HG03025 (cell line): ENCODE measurements around the gene JAML.
"Not testable (repeated sequence)": the region's sequence is repeated elsewhere in the genome, so short reads cannot be mapped to it uniquely, and the experiment has no call there.

Experiments
- ATAC-seq: cut with Tn5 transposase; IDR thresholded peaks from one replicate; pipeline ENCODE4 v1.9.1; 2021; ENCODE audit warnings: mild to moderate bottlenecking, moderate library complexity; ENCODE audit not compliant: unreplicated experiment, low FRiP score

JAML gene

GRCh38 chr11:118199135-118199534 lies 25.7 kb downstream of the JAML start:
- ATAC-seq = no peak

DNA sequence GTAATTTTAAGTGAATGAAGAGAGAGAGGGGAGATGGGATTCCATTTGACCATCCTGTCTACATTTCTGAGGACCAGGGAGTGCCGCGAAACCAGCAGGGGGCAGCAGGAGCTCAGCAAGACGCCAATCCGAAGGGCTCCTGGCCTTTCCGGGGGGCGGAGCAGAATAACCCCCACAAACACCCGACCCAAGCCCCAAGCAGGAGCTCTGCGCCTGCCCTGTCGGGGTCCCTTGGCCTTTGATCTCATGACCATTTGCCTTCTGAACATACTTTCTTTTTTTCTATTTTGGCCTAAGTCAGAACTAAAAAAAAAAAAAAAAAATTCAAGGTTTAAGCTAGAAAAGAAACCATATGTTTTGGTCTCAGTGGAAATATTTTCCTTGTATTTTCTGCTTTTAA lies 26.4 kb downstream of the JAML start:
- ATAC-seq = no peak

DNA sequence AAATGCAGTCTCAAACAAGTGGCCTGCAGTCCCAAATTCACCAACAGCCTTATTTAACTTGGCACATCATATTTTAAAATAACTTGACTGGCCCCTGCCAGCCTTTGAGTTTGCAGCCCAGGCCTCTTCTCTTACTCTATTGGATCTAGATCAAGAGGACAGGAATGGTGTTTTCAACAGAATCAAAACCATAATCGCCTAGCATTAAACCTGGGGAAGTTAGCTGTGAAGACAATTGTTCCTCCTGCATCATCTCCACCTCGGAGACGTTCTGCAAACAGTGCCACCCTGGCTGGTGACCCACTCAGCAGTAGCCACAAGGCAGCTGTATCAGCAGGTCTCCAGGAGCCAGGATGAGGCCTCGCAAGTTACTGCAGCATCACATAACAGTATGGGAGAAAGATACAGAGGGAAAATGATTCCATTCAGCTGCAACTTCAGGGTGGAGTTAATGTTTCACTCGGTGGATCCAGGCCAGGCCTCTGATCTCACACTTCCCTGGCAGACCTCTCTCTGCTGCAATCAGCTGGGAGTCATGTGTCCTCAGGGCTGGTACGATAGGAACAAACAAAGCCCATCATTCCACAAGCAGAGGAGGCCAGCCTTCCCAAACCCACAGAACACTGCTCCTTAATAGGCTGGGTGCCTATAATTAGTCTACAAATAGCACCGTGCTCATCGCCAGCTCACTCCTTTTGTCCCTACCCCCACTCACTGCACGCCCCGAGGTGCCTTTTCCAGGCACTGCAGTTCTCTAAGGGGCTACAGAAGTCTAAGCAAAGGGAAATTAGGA lies 29.8 kb downstream of the JAML start:
- no peak for ATAC-seq

GRCh38 chr11:118193910-118194566 lies 30.8 kb downstream of the JAML start:
- ATAC-seq = no peak

- ATAC-seq = not testable (repeated sequence)
Observed at GRCh38 chr11:118192817-118193216, 32.0 kb downstream of the JAML start.

DNA sequence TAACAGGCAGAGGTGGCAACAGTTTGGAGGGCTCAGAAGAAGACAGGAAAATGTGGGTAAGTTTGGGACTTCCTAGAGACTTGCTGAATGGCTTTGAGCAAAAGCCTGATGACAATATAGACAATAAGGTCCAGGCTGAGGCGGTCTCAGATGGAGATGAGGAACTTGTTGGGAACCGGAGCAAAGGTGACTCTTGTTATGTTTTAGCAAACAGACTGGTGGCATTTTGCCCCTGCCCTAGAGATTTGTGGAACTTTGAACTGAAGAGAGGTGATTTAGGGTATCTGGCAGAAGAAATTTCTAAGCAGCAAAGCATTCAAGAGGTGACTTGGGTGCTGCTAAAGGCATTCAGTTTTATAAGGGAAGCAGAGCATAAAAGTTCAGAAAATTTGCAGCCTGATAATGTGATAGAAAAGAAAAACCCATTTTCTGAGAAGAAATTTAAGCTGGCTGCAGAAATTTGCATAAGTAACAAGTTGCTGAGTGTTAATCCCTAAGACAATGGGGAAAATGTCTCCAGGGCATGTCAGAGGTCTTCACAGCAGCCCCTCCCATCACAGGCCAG lies 33.8 kb downstream of the JAML start:
- not testable (repeated sequence) for ATAC-seq

DNA sequence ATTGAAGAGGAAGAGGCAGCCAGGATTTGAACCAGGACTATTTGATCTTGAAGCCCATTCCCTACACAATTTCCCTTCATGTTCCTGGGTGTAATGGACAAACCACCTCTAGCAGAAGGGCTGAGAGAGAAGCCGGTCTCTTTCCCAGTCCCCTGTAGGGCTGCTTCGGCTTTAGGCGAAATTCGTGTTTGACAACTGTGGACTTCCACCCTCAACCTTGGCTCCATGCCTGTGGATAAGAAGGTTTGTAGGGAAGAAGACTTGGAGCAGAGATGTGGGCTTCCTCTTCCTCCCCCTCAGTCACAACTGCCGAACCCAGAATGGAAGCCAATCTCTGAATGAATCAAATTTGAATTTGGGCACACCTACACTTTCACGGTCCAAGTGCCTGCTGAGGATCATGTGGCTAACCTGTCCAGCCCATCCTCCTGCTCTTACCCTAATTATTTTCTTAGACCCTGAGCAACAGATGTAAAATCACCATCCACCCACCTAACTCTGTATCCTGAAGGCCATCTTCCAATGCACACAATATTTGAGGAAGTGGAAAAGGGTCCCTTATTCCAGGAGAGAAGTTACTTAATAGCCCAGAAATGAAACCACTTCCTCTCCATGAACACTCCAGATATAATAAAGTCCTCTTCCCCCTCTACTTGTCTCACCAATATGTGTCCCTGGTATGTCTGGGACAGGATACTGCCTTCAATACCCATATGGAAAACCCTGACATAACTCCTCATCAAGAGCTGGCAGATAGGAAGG lies 38.3 kb downstream of the JAML start:
- no peak for ATAC-seq

GRCh38 chr11:118184784-118185579 lies 39.8 kb downstream of the JAML start:
- no peak for ATAC-seq

- ATAC-seq = not testable (repeated sequence)
Observed at GRCh38 chr11:118183691-118184090, 41.1 kb downstream of the JAML start.

DNA sequence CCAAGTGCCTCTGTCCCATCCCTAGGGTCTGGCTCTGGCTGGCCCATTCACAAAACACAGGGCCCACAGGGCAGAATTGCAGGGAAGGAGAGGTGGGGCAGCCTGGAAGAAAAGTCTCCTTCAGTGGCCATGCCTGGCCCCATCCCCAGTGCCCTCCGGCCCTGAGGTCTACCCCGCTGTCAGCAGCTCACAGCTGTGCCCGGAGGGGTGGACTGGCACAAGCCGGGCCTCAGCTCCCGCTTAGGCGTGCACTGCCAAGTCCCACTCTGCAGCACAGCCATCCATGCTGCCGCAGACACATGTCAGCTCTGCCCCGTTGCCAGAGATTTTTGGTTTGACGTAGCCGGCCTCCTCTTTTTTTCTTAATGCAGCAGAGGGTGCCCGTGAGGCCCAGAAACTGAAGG lies 44.5 kb downstream of the JAML start:
- ATAC-seq = no peak

DNA sequence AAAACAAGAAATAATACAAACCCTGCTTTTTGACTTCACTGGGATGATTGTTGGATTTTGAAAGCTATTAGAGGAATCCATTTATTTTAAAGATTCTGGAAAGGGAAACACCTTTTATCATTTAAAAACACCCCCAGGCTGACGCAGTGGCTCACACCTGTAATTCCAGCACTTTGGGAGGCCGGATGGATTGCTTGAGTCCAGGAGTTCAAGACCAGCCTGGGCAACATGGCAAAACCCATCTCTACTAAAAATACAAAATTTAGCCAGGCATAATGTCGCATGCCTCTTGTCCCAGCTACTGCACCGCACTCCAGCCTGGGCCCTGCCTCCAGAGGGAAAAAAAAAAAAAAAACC lies 48.1 kb downstream of the JAML start:
- ATAC-seq = no peak

- ATAC-seq = no peak
Observed at GRCh38 chr11:118175993-118176777, 48.6 kb downstream of the JAML start, which contains the start of gene SCN2B. Gene SCN2B, minus strand, starts transcription at chr11:118176639. Its CDS starts 208 bp downstream, at chr11:118176431.

DNA sequence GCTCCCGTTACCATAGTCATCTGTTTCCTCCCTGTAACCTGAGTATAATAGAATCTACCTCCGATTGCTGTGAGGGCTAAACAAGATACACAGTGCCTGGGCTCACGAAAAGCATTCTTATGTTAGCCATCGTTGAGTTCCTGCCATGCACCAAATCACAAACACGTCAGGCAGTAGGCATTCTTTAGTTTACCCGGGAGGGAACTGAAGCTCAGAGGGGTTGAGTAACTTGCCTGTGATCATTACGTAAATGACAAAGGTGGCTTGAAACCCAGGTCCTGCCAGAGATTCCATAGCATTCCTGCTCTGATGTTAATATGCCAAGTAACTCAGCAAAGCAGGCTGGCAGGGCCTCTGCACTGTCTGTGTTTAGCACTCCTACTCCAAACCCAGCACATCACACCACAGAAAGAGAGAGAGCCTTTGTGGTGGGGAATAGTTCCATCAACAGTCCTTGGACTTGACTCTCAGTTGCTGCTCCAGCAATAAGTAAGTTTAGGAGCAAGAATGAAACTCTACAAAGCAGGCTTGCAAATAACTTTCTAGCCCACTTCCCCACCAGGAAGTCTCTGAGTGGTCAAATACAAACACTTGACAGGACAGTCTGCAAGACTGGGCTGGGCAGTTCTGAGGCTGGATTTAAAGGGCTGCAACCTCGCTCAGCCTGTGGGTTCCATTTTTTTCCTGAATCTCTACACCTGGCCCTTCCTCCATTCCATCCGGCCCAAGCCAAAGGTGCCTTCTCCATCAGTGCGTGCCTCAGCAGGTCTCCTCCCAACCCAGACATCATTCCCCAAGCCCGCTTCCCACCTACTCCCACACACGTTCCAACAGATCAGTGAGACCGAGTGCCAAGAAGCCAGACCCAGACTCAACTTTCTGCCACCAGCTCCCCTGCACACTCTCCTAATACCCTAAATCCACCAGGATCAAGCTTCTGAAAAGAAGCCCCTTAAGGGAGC lies 49.5 kb downstream of the JAML start:
- no peak for ATAC-seq

DNA sequence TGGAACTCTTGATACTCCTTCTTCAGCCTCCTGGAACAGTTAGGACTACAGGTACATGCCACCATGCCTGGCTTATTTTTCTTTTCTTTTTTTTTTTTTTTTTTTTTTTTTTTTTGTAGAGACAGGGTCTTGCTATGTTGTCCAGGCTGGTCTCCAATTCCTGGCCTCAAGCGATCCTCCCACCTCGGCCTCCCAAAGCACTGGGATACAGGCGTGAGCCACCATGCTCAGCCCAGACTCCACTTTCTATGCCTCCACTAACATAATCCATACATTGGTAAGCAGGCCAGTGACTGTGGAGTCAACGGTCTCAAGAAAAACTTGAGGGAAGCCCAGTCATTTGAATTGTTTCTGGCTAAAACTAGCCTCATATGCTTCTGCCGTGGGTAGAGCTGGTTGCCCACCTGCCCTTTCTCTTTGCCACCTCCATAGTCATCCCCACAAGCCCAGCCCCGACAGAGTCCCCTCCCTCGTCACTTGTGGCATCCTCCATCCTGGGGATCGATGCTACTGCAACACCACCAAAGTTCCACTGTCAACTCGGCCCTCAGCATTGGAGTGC lies 50.7 kb downstream of the JAML start:
- ATAC-seq = no peak

- ATAC-seq = no peak
Observed at GRCh38 chr11:118172356-118172755, 52.5 kb downstream of the JAML start.

- no peak for ATAC-seq
Observed at GRCh38 chr11:118171269-118172062, 53.3 kb downstream of the JAML start.

DNA sequence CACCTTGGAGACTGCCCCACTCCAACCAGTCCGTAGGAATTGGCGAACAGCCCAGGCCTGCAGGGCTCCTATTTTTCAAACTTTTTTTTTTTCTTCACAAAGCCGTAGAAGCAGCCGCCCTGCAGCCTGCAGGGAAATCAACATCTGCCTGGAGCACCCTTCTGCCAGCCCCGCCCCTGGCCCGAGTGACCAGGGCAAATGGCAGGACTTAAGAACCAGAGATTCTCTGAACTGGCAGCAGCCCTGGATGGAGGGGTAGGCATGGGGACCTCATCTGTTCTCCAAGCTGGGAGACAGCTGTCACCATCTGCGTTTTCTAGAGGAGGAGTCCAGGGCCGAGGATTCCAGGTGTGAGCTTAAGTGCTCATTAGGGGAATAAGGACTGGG lies 53.9 kb downstream of the JAML start:
- no peak for ATAC-seq
